HuH-7.5 (cell line): ENCODE measurements around the gene SNX24.
A peak's percentile ranks its signal among the peaks of the same experiment; 100 is the strongest.

Experiments used
- DNase-seq: peaks from one replicate; pipeline ENCODE4 v3.0.0; 2011; ENCODE audit warnings: low spot score

SNX24 gene

DNA sequence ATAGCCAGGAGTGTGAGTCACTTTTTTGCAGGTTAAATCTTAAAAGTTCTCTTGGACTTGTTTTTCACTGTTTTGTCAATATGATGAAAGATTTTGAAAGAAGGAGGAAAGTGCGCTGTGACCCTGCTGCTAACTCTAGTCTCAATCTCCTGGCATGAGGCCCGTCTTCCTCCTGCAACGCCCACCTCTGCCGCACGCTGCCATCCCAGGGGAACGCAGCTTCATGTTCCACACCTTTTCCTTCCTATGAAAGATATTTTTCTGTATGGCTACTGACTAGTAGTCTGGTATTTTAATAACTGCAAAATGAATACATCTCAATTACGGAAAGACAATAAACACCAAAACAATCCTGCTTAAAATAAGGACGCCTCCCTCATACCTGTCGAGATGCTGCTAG, 182.8 kb downstream of the SNX24 start:
- no peak for DNase-seq

DNA sequence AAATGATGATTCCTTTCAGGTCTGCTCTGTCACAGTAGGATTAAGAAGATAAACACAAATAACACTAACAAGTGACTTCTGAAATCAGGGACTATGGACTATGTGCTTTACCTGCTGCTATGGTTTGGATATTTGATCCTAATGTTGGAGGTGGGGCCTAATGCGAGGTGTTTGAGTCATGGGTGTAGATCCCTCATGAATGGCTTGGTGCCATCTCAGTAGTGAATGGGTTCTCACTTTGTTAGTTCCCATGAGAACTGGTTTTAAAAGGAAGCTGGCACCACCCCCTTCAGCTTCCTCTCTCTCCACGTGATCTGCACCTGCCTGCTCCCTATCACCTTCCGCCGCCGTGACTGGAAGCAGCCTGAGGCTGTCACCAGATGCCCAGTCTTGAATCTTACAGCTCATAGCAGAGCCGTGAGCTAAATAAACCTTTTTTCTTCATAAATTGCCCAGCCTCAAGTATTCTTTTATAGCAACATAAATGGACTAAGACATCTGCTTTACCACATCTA, 187.8 kb downstream of the SNX24 start:
- DNase-seq: no peak

DNA sequence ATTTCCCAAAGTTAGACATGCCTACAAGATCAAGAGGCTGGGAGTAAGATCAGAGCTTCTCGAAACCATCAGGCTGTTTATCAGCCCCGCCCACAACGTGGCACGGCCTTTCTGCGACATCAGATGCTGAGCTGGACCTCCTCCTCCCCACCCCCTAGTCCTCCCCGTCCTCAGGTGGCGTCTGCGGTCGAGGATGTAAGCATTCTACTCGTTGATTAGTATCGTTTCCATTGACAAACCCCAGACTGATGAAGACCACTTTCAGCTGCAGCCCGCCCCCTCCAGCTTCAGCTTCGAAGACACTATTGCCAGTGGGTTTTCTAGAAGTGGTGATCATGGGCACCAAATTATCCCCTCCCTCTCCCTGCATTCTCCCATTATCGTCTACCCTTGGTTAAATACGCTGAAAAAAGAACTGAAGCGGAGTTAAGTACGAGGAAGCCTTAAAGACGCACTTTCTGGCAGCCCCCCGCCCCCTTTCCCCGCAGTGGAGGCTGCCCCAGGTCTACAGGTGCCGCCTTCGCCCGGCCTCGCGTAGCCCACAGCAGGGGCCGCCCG, 190.0 kb downstream of the SNX24 start:
- peak; percentile 45 for DNase-seq

DNA sequence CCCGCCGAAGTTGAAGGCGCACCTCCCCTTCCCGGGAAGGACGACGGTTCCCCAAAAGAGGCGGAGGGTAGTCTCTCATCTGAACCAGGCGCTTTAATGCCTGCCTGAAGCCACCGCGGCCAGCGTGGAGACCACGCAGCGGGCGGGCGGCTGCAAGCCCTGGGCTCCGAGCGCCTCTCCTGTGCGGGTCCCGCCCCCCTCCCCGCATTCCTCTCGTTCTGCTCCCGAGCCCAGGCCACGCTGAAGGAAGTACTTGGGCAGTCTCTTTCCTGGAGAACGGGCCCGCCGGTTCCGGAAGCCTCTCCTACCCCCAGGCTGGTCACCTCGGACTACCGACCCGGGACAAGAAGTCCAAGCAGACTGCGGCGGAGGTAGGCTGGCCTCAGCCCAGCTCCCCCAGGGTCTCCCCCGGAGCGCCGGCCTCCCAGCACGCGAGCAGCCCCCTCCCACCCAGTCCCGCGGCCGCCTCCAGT, 190.5 kb downstream of the SNX24 start:
- DNase-seq: peak; percentile 38

DNA sequence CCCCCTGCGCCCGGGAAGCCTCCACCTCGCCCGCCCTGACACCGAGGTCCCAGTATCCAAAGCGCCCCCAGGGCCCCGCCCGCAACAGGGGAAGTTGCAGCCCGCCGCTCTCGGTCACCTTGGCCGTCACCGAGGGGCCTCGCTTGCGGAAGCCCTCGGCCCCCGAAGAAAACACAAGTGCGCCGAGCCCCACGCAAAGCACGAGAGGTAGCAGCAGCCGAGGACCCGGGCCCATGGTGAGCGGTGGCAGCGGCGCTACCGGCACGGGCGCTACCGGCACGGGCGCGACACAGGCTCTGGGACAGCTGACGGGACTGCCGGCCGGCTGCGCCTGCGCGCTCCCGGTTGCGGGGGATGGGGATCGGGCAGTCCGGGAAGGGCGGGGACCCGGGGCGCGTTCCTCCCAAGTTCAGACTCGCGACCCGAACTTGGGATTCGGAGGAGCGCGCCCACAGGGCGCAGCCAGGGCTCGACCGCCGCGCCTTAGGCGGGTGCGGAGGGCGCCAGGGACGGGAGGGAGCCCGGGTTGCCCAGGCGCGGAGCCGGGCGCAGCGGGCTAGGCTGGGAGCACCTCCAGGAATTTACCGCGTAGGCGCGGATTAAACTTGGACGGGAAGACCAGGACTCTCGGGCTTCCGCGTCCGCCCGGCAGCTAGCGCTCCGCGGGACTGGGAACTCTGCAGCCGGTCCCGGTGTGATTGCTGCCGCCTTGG, 191.1 kb downstream of the SNX24 start, which contains the start of gene PPIC:
Gene PPIC, minus strand, starts transcription at position 335 of the 713 bp plus-strand sequence. Its CDS starts 100 bp downstream, at position 235.
- DNase-seq: peak; percentile 79

DNA sequence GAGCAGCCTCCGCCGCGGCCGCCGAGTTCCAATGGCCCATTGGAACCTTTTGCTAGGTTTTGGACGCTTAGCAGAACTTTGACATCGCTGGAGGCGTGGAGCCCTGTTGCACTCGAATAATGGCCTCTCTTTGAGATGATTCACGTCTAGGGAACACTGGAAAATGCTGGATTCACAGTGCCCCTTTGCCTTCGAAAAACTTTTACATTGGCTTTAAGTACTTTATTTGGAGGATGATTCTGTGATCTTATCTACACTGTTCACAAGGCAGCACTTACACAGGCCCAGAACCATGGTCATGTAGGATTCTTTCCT, 191.6 kb downstream of the SNX24 start:
- DNase-seq: no peak

DNA sequence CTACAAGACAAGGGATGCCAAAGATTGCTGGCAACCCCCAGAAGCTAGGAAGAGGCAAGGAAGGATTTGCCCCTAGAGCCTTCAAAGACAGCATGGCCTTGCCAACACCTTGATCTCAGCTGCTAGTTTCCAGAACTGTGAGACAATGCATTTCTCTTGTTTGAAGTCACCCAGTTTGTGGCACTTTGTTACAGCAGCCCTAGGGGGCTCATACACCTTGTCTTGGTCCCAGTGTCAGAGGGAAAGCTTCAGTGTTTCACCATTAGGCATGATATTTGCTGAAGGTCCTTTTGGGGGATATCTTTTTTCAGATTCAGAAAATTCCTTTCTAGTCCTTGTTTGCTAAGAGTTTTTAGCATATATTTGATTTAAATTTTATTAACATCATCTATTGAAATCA, 194.3 kb downstream of the SNX24 start:
- DNase-seq: no peak

DNA sequence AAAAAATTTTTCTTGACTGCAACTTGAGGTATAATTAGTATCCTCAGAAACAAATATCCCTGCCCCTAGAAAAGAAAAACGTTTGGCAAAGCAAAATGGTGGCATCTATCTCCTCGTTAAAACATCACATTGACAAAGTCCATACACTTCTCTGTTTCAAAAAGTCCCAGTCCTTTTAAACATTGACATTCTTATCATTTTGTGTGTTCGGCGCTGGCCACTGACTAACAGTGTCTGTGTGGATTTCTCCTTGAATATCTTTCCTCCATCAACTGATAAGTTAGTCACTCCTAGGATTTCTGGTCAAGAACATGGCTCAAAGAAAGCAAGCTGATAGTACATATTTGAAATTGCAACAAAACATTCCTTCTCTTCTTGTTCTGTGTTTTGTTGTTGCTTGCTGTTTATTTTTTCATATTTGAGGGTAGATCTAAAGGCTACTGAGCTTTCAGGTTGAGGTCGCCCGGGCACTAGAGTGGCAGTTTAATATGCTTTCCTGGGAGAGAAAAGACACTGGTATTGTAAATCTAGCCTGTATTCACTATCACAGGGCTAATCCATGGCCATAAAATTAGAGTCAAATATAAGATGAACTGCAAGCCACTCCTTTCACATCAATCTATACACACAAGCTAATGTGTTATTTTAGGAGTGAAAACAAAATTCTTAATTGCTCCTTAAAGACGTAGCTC, 199.7 kb downstream of the SNX24 start:
- no peak for DNase-seq

DNA sequence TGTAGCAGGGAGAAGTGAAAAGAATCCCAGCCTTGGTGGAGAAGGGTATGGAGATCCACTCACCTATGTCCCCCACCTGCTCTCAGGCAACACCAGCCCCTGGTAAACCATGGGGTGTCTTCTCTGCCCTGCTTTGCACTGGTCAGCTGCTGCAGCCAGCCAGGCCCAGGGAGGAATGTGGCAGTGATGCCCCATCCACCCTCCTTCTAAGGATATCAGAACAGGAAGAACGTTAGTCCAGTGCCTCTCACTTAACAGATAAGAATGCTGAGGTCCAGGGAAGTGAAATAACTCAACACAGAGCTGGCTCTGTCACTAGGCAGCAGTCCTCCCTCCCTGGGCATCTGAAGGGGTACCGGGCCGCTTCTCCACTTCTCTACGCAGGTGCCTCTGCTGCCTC, 200.8 kb downstream of the SNX24 start:
- DNase-seq: no peak

DNA sequence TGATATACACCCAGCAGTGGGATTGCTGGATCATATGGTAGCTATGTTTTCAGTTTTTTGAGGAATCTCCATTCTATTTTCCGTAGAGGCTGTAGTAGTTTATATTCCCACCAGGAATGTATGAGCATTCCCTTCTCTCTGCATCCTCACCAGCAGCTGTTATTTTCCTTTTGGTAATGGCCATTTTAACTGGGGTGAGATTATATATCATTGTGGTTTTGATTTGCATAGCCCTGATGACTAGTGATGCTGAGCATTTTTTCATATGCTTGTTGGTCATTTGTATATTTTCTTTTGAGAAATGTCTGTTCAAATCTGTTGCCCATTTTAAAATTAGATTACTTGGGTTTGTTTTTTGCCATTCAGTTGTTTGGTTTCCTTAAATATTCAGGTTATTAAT, 202.3 kb downstream of the SNX24 start:
- no peak for DNase-seq

DNA sequence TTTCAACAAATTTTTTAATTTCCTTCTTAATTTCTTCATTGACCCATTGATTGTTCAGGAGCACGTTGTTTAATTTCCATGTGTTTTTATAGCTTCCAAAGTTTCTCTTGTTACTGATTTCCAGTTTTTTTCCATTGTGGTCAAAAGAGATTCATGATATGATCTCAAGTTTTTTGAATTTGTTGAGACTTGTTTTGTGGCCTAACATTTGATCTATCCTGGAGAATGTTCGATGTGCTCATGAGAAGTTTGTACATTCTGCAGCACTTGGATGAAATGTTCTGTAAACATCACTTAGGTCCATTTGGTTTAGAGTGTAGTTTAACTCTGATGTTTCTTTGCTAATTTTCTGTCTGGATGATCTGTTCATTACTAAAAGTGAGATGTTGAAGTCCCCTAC, 205.8 kb downstream of the SNX24 start:
- no peak for DNase-seq
